T-helper 22 cell (primary cell): Measurements from ENCODE around the gene FAM210A.

Source experiments
- DNase-seq: peaks from one replicate; pipeline ENCODE4 v3.0.0-alpha.2; 2020; ENCODE audit warnings: low read depth

The FAM210A gene

GRCh38 chr18:13646633-13647032, 79.7 kb downstream of the FAM210A start:
- DNase-seq: no peak

GRCh38 chr18:13645093-13645492, 81.3 kb downstream of the FAM210A start:
- no peak for DNase-seq

- DNase-seq: no peak
Measured at GRCh38 chr18:13643261-13643751, 83.1 kb downstream of the FAM210A start.

- DNase-seq: no peak
Measured at GRCh38 chr18:13642440-13642827, 83.9 kb downstream of the FAM210A start.

GRCh38 chr18:13641551-13642439, 84.6 kb downstream of the FAM210A start:
- DNase-seq: no peak

- no peak for DNase-seq
Measured at GRCh38 chr18:13640266-13640860, 86.0 kb downstream of the FAM210A start.

GRCh38 chr18:13638719-13639595, 87.4 kb downstream of the FAM210A start:
- DNase-seq: no peak

- no peak for DNase-seq
Measured at GRCh38 chr18:13635046-13635445, 91.3 kb downstream of the FAM210A start.

- no peak for DNase-seq
Measured at GRCh38 chr18:13633700-13634099, 92.7 kb downstream of the FAM210A start.

- no peak for DNase-seq
Measured at GRCh38 chr18:13630716-13631268, 95.6 kb downstream of the FAM210A start.

- DNase-seq: no peak
Measured at GRCh38 chr18:13629841-13630715, 96.3 kb downstream of the FAM210A start.

GRCh38 chr18:13628211-13628610, 98.1 kb downstream of the FAM210A start:
- DNase-seq: no peak

- no peak for DNase-seq
Measured at GRCh38 chr18:13627639-13628038, 98.7 kb downstream of the FAM210A start.

GRCh38 chr18:13626544-13626908, 99.8 kb downstream of the FAM210A start:
- DNase-seq: no peak

GRCh38 chr18:13625843-13626543, 100.4 kb downstream of the FAM210A start:
- no peak for DNase-seq

- no peak for DNase-seq
Measured at GRCh38 chr18:13625355-13625754, 101.0 kb downstream of the FAM210A start.

GRCh38 chr18:13624563-13625237, 101.7 kb downstream of the FAM210A start:
- no peak for DNase-seq

GRCh38 chr18:13623871-13624270, 102.5 kb downstream of the FAM210A start:
- no peak for DNase-seq

- no peak for DNase-seq
Measured at GRCh38 chr18:13623348-13623747, 103.0 kb downstream of the FAM210A start.

GRCh38 chr18:13622751-13623150, 103.6 kb downstream of the FAM210A start:
- no peak for DNase-seq
